ENCODE data around the gene ZIC4. TPM values are rescaled to one million over a fixed set of nuclear protein-coding genes. Genes with fewer than 3 reads are reported as not detected.

The ZIC4 gene
- total and polyA plus RNA-seq, 4 donors = 0.06 TPM; not detected in 3

DNA sequence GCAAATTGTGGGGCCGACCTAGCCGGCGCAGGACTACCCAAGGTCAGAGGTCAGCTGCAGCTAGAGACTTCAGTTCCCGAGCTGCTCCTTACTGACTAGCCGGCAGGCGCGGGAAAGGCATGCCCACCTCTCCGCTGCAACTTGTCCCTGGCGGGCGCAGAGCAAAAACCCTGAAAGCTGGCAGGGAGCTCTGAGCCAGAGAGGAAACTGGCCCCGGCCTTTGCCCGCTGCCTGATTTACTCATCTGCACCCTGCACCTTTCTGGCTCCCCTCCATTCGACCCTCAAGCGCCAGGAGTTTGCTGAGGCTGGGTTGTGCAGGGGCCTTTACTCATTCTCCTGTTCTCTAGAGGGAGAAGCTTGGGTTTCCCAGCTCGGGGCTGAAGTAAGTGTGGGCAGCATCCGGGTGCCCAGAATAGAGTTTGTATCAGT lies 1.5 kb downstream of the ZIC4 start:
- Histone ChIP-seq H3K4me1 (ENCODE audit: control insufficient read depth in 4 of 4, insufficient read depth in 4 of 4, low read length in 3 of 4) (peaks cover 0 to 16% (median 0%) of the 10 kb centered on the region in 4 donors), H3K9me3 (ENCODE audit: control insufficient read depth in 4 of 4, low read length in 3 of 4) (peaks cover 0 to 6% (median 3%) of the 10 kb centered on the region in 4 donors), H3K4me3 (ENCODE audit: low read depth in 1 of 3, low read length in 3 of 3) (no peak overlapping the region), H3K27me3 (ENCODE audit: control insufficient read depth in 4 of 4, insufficient read depth in 4 of 4, low read length in 3 of 4) (peaks cover 0 to 31% (median 10%) of the 10 kb centered on the region in 4 donors), H3K27ac (ENCODE audit: low read depth in 1 of 2, low read length in 2 of 2) (no peak overlapping the region), H3K36me3 (ENCODE audit: control insufficient read depth in 4 of 4, insufficient read depth in 3 of 4, low read depth in 1 of 4, low read length in 3 of 4) (no peaks in the 10 kb centered on the region), H3K9ac (ENCODE audit: low read depth in 1 of 2, low read length in 2 of 2) (no peak overlapping the region)
- no peak for TF ChIP-seq MAX (IDR thresholded peaks at IDR 0.05)
- TF ChIP-seq CTCF (IDR thresholded peaks at IDR 0.05; ENCODE audit: low read depth, low read length, missing input control) = no peak
- no peak for TF ChIP-seq JUND (IDR thresholded peaks at IDR 0.05)
- no peak for TF ChIP-seq EGR1 (IDR thresholded peaks at IDR 0.05; ENCODE audit: low read depth in 2 of 2)
- TF ChIP-seq YY1 (IDR thresholded peaks at IDR 0.05) = no peak
- TF ChIP-seq, protein P1, sequence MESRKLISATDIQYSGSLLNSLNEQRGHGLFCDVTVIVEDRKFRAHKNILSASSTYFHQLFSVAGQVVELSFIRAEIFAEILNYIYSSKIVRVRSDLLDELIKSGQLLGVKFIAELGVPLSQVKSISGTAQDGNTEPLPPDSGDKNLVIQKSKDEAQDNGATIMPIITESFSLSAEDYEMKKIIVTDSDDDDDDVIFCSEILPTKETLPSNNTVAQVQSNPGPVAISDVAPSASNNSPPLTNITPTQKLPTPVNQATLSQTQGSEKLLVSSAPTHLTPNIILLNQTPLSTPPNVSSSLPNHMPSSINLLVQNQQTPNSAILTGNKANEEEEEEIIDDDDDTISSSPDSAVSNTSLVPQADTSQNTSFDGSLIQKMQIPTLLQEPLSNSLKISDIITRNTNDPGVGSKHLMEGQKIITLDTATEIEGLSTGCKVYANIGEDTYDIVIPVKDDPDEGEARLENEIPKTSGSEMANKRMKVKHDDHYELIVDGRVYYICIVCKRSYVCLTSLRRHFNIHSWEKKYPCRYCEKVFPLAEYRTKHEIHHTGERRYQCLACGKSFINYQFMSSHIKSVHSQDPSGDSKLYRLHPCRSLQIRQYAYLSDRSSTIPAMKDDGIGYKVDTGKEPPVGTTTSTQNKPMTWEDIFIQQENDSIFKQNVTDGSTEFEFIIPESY (IDR thresholded peaks at IDR 0.05) = no peak
- TF ChIP-seq TAF1 (conservative IDR thresholded peaks at IDR 0.05) = no peak
- TF ChIP-seq NR2F2 (IDR thresholded peaks at IDR 0.05) = no peak
- no peak for TF ChIP-seq RXRA (IDR thresholded peaks at IDR 0.05)
- TF ChIP-seq, protein P2, sequence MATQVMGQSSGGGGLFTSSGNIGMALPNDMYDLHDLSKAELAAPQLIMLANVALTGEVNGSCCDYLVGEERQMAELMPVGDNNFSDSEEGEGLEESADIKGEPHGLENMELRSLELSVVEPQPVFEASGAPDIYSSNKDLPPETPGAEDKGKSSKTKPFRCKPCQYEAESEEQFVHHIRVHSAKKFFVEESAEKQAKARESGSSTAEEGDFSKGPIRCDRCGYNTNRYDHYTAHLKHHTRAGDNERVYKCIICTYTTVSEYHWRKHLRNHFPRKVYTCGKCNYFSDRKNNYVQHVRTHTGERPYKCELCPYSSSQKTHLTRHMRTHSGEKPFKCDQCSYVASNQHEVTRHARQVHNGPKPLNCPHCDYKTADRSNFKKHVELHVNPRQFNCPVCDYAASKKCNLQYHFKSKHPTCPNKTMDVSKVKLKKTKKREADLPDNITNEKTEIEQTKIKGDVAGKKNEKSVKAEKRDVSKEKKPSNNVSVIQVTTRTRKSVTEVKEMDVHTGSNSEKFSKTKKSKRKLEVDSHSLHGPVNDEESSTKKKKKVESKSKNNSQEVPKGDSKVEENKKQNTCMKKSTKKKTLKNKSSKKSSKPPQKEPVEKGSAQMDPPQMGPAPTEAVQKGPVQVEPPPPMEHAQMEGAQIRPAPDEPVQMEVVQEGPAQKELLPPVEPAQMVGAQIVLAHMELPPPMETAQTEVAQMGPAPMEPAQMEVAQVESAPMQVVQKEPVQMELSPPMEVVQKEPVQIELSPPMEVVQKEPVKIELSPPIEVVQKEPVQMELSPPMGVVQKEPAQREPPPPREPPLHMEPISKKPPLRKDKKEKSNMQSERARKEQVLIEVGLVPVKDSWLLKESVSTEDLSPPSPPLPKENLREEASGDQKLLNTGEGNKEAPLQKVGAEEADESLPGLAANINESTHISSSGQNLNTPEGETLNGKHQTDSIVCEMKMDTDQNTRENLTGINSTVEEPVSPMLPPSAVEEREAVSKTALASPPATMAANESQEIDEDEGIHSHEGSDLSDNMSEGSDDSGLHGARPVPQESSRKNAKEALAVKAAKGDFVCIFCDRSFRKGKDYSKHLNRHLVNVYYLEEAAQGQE (IDR thresholded peaks at IDR 0.05) = no peak
- no peak for TF ChIP-seq FOXA2 (IDR thresholded peaks at IDR 0.05)
- TF ChIP-seq SP1 (IDR thresholded peaks at IDR 0.05) = no peak
- no peak for TF ChIP-seq ATF3 (IDR thresholded peaks at IDR 0.05)
- TF ChIP-seq GABPA (IDR thresholded peaks at IDR 0.05 in 1 of 2, conservative IDR thresholded peaks at IDR 0.05 in 1 of 2) = no peak
- no peak for TF ChIP-seq HNF4A (conservative IDR thresholded peaks at IDR 0.05)
- TF ChIP-seq FOXA1 (IDR thresholded peaks at IDR 0.05) = no peak
- TF ChIP-seq RAD21 (IDR thresholded peaks at IDR 0.05) = no peak
- TF ChIP-seq HNF4G (IDR thresholded peaks at IDR 0.05) = no peak
- 16% methylated on average over 16 of the region's 16 CpGs for WGBS
- DNase-seq (ENCODE audit: low spot score) = no peak
